ENCODE measurements around the gene TYK2. TPM values are rescaled to one million over a fixed set of nuclear protein-coding genes. Genes with fewer than 3 reads are reported as not detected.

TYK2 gene
- total RNA-seq, 1 experiment from 2014 or later: 104 TPM

- Histone ChIP-seq H3K4me1 (ENCODE audit: control insufficient read depth, insufficient read depth, low read length) (no peaks in the 10 kb centered on the region), H3K27me3 (ENCODE audit: control insufficient read depth, insufficient read depth, low read length) (no peaks in the 10 kb centered on the region), H3K27ac (ENCODE audit: low read length) (no peak overlapping the region), H3K9me3 (ENCODE audit: control insufficient read depth, insufficient read depth, low read depth, low read length) (no peaks in the 10 kb centered on the region), H3K36me3 (ENCODE audit: control insufficient read depth, insufficient read depth, low read length) (peaks cover 7% of the 10 kb centered on the region; the same call in 1 of the 2 replicates), H3K4me3 (ENCODE audit: low read depth in 2 of 2, low read length in 2 of 2) (no peak overlapping the region)
- intact Hi-C loops (cut with micrococcal nuclease; ENCODE audit: unreplicated experiment) (no loop called here), in situ Hi-C loops (cut with HindIII; ENCODE audit: low pct_unique_long_range_greater_than_20kb, low sequenced_read_pairs) (no loop called here)
- ChIA-PET POLR2A (interaction anchor here (0.6 kb wide), 1 partner anchor 76 kb away, joined by 9 read pairs; no protein-coding TSS in a partner anchor), CTCF (no interaction called here)
- TF ChIP-seq POLR2AphosphoS5 (IDR thresholded peaks at IDR 0.05; ENCODE audit: low read depth, low read length) (no peak), TCF7L2 (IDR thresholded peaks at IDR 0.05; ENCODE audit: low read depth, low read length) (no peak), REST (IDR thresholded peaks at IDR 0.05; ENCODE audit: insufficient read depth in 1 of 2, low read depth in 2 of 2, low read length in 1 of 2) (no peak), CTCF (IDR thresholded peaks at IDR 0.05) (no peak), SIN3A (IDR thresholded peaks at IDR 0.05; ENCODE audit: borderline replicate concordance, insufficient read depth, low read depth, low read length) (no peak)
- no peak for ATAC-seq
- no peak for DNase-seq (ENCODE audit: low read depth, low spot score)
- BruUV-seq (replicated peaks): no TSS peak
Observed at GRCh38 chr19:10395917-10396316, 15.5 kb upstream of the TYK2 start.

- Histone ChIP-seq H3K4me3 (ENCODE audit: low read depth in 2 of 2, low read length in 2 of 2) (no peak overlapping the region), H3K9me3 (ENCODE audit: control insufficient read depth, insufficient read depth, low read depth, low read length) (no peaks in the 10 kb centered on the region), H3K4me1 (ENCODE audit: control insufficient read depth, insufficient read depth, low read length) (no peaks in the 10 kb centered on the region), H3K27me3 (ENCODE audit: control insufficient read depth, insufficient read depth, low read length) (no peaks in the 10 kb centered on the region), H3K36me3 (ENCODE audit: control insufficient read depth, insufficient read depth, low read length) (peaks cover 7% of the 10 kb centered on the region; the same call in 1 of the 2 replicates), H3K27ac (ENCODE audit: low read length) (no peak overlapping the region)
- ChIA-PET CTCF (interaction anchor here (0.6 kb wide), 1 partner anchor 161 kb away, joined by 4 read pairs; no protein-coding TSS in a partner anchor), POLR2A (no interaction called here)
- DNase-seq (ENCODE audit: low read depth, low spot score) (no peak), ATAC-seq (no peak; the same call in 1 of the 2 replicates)
- intact Hi-C loops (cut with micrococcal nuclease; ENCODE audit: unreplicated experiment) (no loop called here), in situ Hi-C loops (cut with HindIII; ENCODE audit: low pct_unique_long_range_greater_than_20kb, low sequenced_read_pairs) (no loop called here)
- TF ChIP-seq CTCF (IDR thresholded peaks at IDR 0.05): no peak
- TF ChIP-seq POLR2AphosphoS5 (IDR thresholded peaks at IDR 0.05; ENCODE audit: low read depth, low read length): no peak
- TF ChIP-seq REST (IDR thresholded peaks at IDR 0.05; ENCODE audit: insufficient read depth in 1 of 2, low read depth in 2 of 2, low read length in 1 of 2): no peak
- no TSS peak for BruUV-seq (replicated peaks)
Observed at GRCh38 chr19:10395436-10395835, 15.1 kb upstream of the TYK2 start.
